ENCODE data around the gene TPD52L1. TPM values are rescaled to one million over a fixed set of nuclear protein-coding genes. Genes with fewer than 3 reads are reported as not detected.

The TPD52L1 gene
- total RNA-seq, 1 donor from 2014 or later, result 14.6 TPM

- Histone ChIP-seq H3K9ac (ENCODE audit: low read depth in 1 of 3, low read length in 3 of 3) (no peak overlapping the region), H3K4me3 (ENCODE audit: low read length in 3 of 3) (no peak overlapping the region), H3K36me3 (ENCODE audit: control insufficient read depth in 3 of 3, insufficient read depth in 3 of 3, low read length in 3 of 3) (peaks cover 14 to 26% (median 15%) of the 10 kb centered on the region in 3 donors), H3K27ac (ENCODE audit: low read depth, low read length) (no peak overlapping the region), H3K27me3 (ENCODE audit: control insufficient read depth in 3 of 3, insufficient read depth in 3 of 3, low read length in 3 of 3) (no peaks in the 10 kb centered on the region), H3K9me3 (ENCODE audit: control insufficient read depth in 3 of 3, low read length in 3 of 3) (no peaks in the 10 kb centered on the region), H3K4me1 (ENCODE audit: control insufficient read depth in 3 of 3, insufficient read depth in 3 of 3, low read length in 3 of 3) (no peaks in the 10 kb centered on the region)
Observed at GRCh38 chr6:125285353-125285752, 131.8 kb downstream of the TPD52L1 start.

GRCh38 chr6:125285936-125286335 lies 132.4 kb downstream of the TPD52L1 start:
- H3K36me3 ChIP-seq (ENCODE audit: control insufficient read depth in 3 of 3, insufficient read depth in 3 of 3, low read length in 3 of 3), result peaks cover 10 to 24% (median 15%) of the 10 kb centered on the region in 3 donors
- H3K27me3 ChIP-seq (ENCODE audit: control insufficient read depth in 3 of 3, insufficient read depth in 3 of 3, low read length in 3 of 3), result no peaks in the 10 kb centered on the region
- no peaks in the 10 kb centered on the region for H3K4me1 ChIP-seq (ENCODE audit: control insufficient read depth in 3 of 3, insufficient read depth in 3 of 3, low read length in 3 of 3)
- no peak overlapping the region for H3K4me3 ChIP-seq (ENCODE audit: low read length in 3 of 3)
- H3K27ac ChIP-seq (ENCODE audit: low read depth, low read length), result no peak overlapping the region
- H3K9ac ChIP-seq (ENCODE audit: low read depth in 1 of 3, low read length in 3 of 3), result no peak overlapping the region
- no peaks in the 10 kb centered on the region for H3K9me3 ChIP-seq (ENCODE audit: control insufficient read depth in 3 of 3, low read length in 3 of 3)

- no peak overlapping the region for H3K4me3 ChIP-seq (ENCODE audit: low read length in 3 of 3)
- H3K27ac ChIP-seq (ENCODE audit: low read depth, low read length), result no peak overlapping the region
- no peaks in the 10 kb centered on the region for H3K4me1 ChIP-seq (ENCODE audit: control insufficient read depth in 3 of 3, insufficient read depth in 3 of 3, low read length in 3 of 3)
- H3K9ac ChIP-seq (ENCODE audit: low read depth in 1 of 3, low read length in 3 of 3), result no peak overlapping the region
- no peaks in the 10 kb centered on the region for H3K27me3 ChIP-seq (ENCODE audit: control insufficient read depth in 3 of 3, insufficient read depth in 3 of 3, low read length in 3 of 3)
- H3K9me3 ChIP-seq (ENCODE audit: control insufficient read depth in 3 of 3, low read length in 3 of 3), result no peaks in the 10 kb centered on the region
- H3K36me3 ChIP-seq (ENCODE audit: control insufficient read depth in 3 of 3, insufficient read depth in 3 of 3, low read length in 3 of 3), result peaks cover 15 to 31% (median 23%) of the 10 kb centered on the region in 3 donors
Observed at GRCh38 chr6:125287718-125288117, 134.1 kb downstream of the TPD52L1 start.

- Histone ChIP-seq H3K4me3 (ENCODE audit: low read length in 3 of 3) (no peak overlapping the region), H3K9me3 (ENCODE audit: control insufficient read depth in 3 of 3, low read length in 3 of 3) (no peaks in the 10 kb centered on the region), H3K36me3 (ENCODE audit: control insufficient read depth in 3 of 3, insufficient read depth in 3 of 3, low read length in 3 of 3) (peaks cover 12 to 28% (median 19%) of the 10 kb centered on the region in 3 donors), H3K4me1 (ENCODE audit: control insufficient read depth in 3 of 3, insufficient read depth in 3 of 3, low read length in 3 of 3) (peaks cover 7 to 25% (median 17%) of the 10 kb centered on the region in 3 donors), H3K27me3 (ENCODE audit: control insufficient read depth in 3 of 3, insufficient read depth in 3 of 3, low read length in 3 of 3) (no peaks in the 10 kb centered on the region), H3K27ac (ENCODE audit: low read depth, low read length) (no peak overlapping the region), H3K9ac (ENCODE audit: low read depth in 1 of 3, low read length in 3 of 3) (no peak overlapping the region)
Observed at GRCh38 chr6:125293587-125293986, 140.0 kb downstream of the TPD52L1 start.

GRCh38 chr6:125294036-125294435 lies 140.5 kb downstream of the TPD52L1 start:
- Histone ChIP-seq H3K27me3 (ENCODE audit: control insufficient read depth in 3 of 3, insufficient read depth in 3 of 3, low read length in 3 of 3) (no peaks in the 10 kb centered on the region), H3K36me3 (ENCODE audit: control insufficient read depth in 3 of 3, insufficient read depth in 3 of 3, low read length in 3 of 3) (peaks cover 12 to 29% (median 19%) of the 10 kb centered on the region in 3 donors), H3K27ac (ENCODE audit: low read depth, low read length) (no peak overlapping the region), H3K9ac (ENCODE audit: low read depth in 1 of 3, low read length in 3 of 3) (no peak overlapping the region), H3K4me1 (ENCODE audit: control insufficient read depth in 3 of 3, insufficient read depth in 3 of 3, low read length in 3 of 3) (peaks cover 7 to 25% (median 17%) of the 10 kb centered on the region in 3 donors), H3K4me3 (ENCODE audit: low read length in 3 of 3) (no peak overlapping the region), H3K9me3 (ENCODE audit: control insufficient read depth in 3 of 3, low read length in 3 of 3) (no peaks in the 10 kb centered on the region)

GRCh38 chr6:125294925-125295324 lies 141.4 kb downstream of the TPD52L1 start:
- no peak overlapping the region for H3K27ac ChIP-seq (ENCODE audit: low read depth, low read length)
- H3K36me3 ChIP-seq (ENCODE audit: control insufficient read depth in 3 of 3, insufficient read depth in 3 of 3, low read length in 3 of 3), result peaks cover 19 to 34% (median 26%) of the 10 kb centered on the region in 3 donors
- no peaks in the 10 kb centered on the region for H3K9me3 ChIP-seq (ENCODE audit: control insufficient read depth in 3 of 3, low read length in 3 of 3)
- no peak overlapping the region for H3K4me3 ChIP-seq (ENCODE audit: low read length in 3 of 3)
- H3K4me1 ChIP-seq (ENCODE audit: control insufficient read depth in 3 of 3, insufficient read depth in 3 of 3, low read length in 3 of 3), result peaks cover 12 to 29% (median 23%) of the 10 kb centered on the region in 3 donors
- H3K9ac ChIP-seq (ENCODE audit: low read depth in 1 of 3, low read length in 3 of 3), result peak overlapping the region in 1 of 3 donors; percentile 41
- H3K27me3 ChIP-seq (ENCODE audit: control insufficient read depth in 3 of 3, insufficient read depth in 3 of 3, low read length in 3 of 3), result no peaks in the 10 kb centered on the region

- Histone ChIP-seq H3K27me3 (ENCODE audit: control insufficient read depth in 3 of 3, insufficient read depth in 3 of 3, low read length in 3 of 3) (no peaks in the 10 kb centered on the region), H3K4me3 (ENCODE audit: low read length in 3 of 3) (no peak overlapping the region), H3K4me1 (ENCODE audit: control insufficient read depth in 3 of 3, insufficient read depth in 3 of 3, low read length in 3 of 3) (peaks cover 18 to 40% (median 32%) of the 10 kb centered on the region in 3 donors), H3K27ac (ENCODE audit: low read depth, low read length) (no peak overlapping the region), H3K9ac (ENCODE audit: low read depth in 1 of 3, low read length in 3 of 3) (no peak overlapping the region), H3K9me3 (ENCODE audit: control insufficient read depth in 3 of 3, low read length in 3 of 3) (no peaks in the 10 kb centered on the region), H3K36me3 (ENCODE audit: control insufficient read depth in 3 of 3, insufficient read depth in 3 of 3, low read length in 3 of 3) (peaks cover 19 to 28% (median 27%) of the 10 kb centered on the region in 3 donors)
Observed at GRCh38 chr6:125296471-125296870, 142.9 kb downstream of the TPD52L1 start.

GRCh38 chr6:125299257-125299656 lies 145.7 kb downstream of the TPD52L1 start:
- Histone ChIP-seq H3K4me1 (ENCODE audit: control insufficient read depth in 3 of 3, insufficient read depth in 3 of 3, low read length in 3 of 3) (peaks cover 18 to 34% (median 32%) of the 10 kb centered on the region in 3 donors), H3K9me3 (ENCODE audit: control insufficient read depth in 3 of 3, low read length in 3 of 3) (no peaks in the 10 kb centered on the region), H3K4me3 (ENCODE audit: low read length in 3 of 3) (peak overlapping the region in 1 of 3 donors; percentile 2), H3K27me3 (ENCODE audit: control insufficient read depth in 3 of 3, insufficient read depth in 3 of 3, low read length in 3 of 3) (no peaks in the 10 kb centered on the region), H3K9ac (ENCODE audit: low read depth in 1 of 3, low read length in 3 of 3) (no peak overlapping the region), H3K27ac (ENCODE audit: low read depth, low read length) (no peak overlapping the region), H3K36me3 (ENCODE audit: control insufficient read depth in 3 of 3, insufficient read depth in 3 of 3, low read length in 3 of 3) (peaks cover 15 to 22% (median 19%) of the 10 kb centered on the region in 3 donors)

GRCh38 chr6:125300992-125301434 lies 147.4 kb downstream of the TPD52L1 start:
- H3K27me3 ChIP-seq (ENCODE audit: control insufficient read depth in 3 of 3, insufficient read depth in 3 of 3, low read length in 3 of 3), result no peaks in the 10 kb centered on the region
- H3K36me3 ChIP-seq (ENCODE audit: control insufficient read depth in 3 of 3, insufficient read depth in 3 of 3, low read length in 3 of 3), result peaks cover 15 to 22% (median 19%) of the 10 kb centered on the region in 3 donors
- peaks cover 11 to 20% (median 19%) of the 10 kb centered on the region in 3 donors for H3K4me1 ChIP-seq (ENCODE audit: control insufficient read depth in 3 of 3, insufficient read depth in 3 of 3, low read length in 3 of 3)
- peak overlapping the region; percentile 82 to 94 (median 90) for H3K9ac ChIP-seq (ENCODE audit: low read depth in 1 of 3, low read length in 3 of 3)
- no peaks in the 10 kb centered on the region for H3K9me3 ChIP-seq (ENCODE audit: control insufficient read depth in 3 of 3, low read length in 3 of 3)
- H3K27ac ChIP-seq (ENCODE audit: low read depth, low read length), result peak overlapping the region; percentile 82
- H3K4me3 ChIP-seq (ENCODE audit: low read length in 3 of 3), result peak overlapping the region; percentile 82 to 83 (median 83)

GRCh38 chr6:125301435-125302391 lies 148.1 kb downstream of the TPD52L1 start, which contains the start of gene HDDC2:
Gene HDDC2, minus strand, starts transcription at chr6:125301967. Its CDS starts 35 bp downstream, at chr6:125301932.
- H3K27me3 ChIP-seq (ENCODE audit: control insufficient read depth in 3 of 3, insufficient read depth in 3 of 3, low read length in 3 of 3), result no peaks in the 10 kb centered on the region
- peaks cover 10 to 18% (median 16%) of the 10 kb centered on the region in 3 donors for H3K36me3 ChIP-seq (ENCODE audit: control insufficient read depth in 3 of 3, insufficient read depth in 3 of 3, low read length in 3 of 3)
- H3K27ac ChIP-seq (ENCODE audit: low read depth, low read length), result peak within 1 kb of the TSS; percentile 82
- H3K9ac ChIP-seq (ENCODE audit: low read depth in 1 of 3, low read length in 3 of 3), result peak within 1 kb of the TSS; percentile 82 to 94 (median 90)
- no peaks in the 10 kb centered on the region for H3K9me3 ChIP-seq (ENCODE audit: control insufficient read depth in 3 of 3, low read length in 3 of 3)
- peaks cover 11 to 15% (median 15%) of the 10 kb centered on the region in 3 donors for H3K4me1 ChIP-seq (ENCODE audit: control insufficient read depth in 3 of 3, insufficient read depth in 3 of 3, low read length in 3 of 3)
- H3K4me3 ChIP-seq (ENCODE audit: low read length in 3 of 3), result peak within 1 kb of the TSS; percentile 82 to 83 (median 83)

Data from skeletal muscle tissue (tissue), 4 donors.